Upper lobe of right lung (tissue), 1 donor: Measurements from ENCODE around the gene ALDH3A2. TPM values are rescaled to one million over a fixed set of nuclear protein-coding genes. Genes with fewer than 3 reads are reported as not detected.

Experiments used
- ATAC-seq: fragments of 200-7000 bp; cut with Tn5 transposase; one replicate; pipeline ENCODE4 v1.9.1; 2020; ENCODE audit warnings: mild to moderate bottlenecking, moderate library complexity
- DNase-seq: peaks from one replicate; pipeline ENCODE4 v3.0.0-alpha.2; 2020
- H3K27ac ChIP-seq: fragments of 200-600 bp; one replicate; pipeline ENCODE4 v1.8.0; 2022
- H3K27me3 ChIP-seq: fragments of 200-600 bp; one replicate; pipeline ENCODE4 v1.8.0; 2022; ENCODE audit warnings: mild to moderate bottlenecking
- H3K36me3 ChIP-seq: fragments of 200-600 bp; one replicate; pipeline ENCODE4 v1.8.0; 2022
- H3K4me1 ChIP-seq: fragments of 200-600 bp; one replicate; pipeline ENCODE4 v1.8.0; 2022
- H3K4me3 ChIP-seq: fragments of 200-600 bp; one replicate; pipeline ENCODE4 v1.8.0; 2022; ENCODE audit warnings: mild to moderate bottlenecking
- H3K9me3 ChIP-seq: fragments of 200-600 bp; one replicate; pipeline ENCODE4 v1.8.0; 2022
- intact Hi-C: fragments of 100-400 bp; cut with DNase I; formaldehyde crosslinking; loops from one replicate; pipeline ENCODE4 v1.11.0; 2022
- total RNA-seq: library from RNA; stranded (reverse); fragmentation: NEBNext Ultra II Directional; extraction: Animal tissue kit (Norgen Biotek cat#: 25700); gene quantifications from one replicate; pipeline ENCODE4 v1.2.1, GENCODE V29; 2021
- TF ChIP-seq, protein P1 (sequence below): fragments of 200-600 bp; IDR thresholded peaks from one replicate; pipeline ENCODE4 v1.8.0; 2022; ENCODE audit warnings: antibody characterized with exemption
- donor health status: DM: no; HTN: yes; CAD: no; lungs with severe emphysema.

Gene ALDH3A2
- total RNA-seq, 1 donor from 2014 or later: 134 TPM

DNA sequence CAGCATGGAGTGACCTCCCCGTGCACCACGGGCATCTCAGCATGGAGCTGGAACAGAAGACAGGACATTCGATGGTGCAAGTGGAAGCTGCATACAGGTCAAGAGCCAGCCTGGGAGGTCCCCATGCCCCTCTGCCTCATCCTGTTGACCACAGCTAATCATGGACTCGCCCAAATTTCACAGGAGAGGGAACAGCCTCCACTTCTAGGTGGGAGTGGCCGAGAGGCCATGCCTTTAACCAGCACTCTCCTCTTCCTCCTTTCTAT, 71.6 kb downstream of the ALDH3A2 start:
- TF ChIP-seq, protein P1, sequence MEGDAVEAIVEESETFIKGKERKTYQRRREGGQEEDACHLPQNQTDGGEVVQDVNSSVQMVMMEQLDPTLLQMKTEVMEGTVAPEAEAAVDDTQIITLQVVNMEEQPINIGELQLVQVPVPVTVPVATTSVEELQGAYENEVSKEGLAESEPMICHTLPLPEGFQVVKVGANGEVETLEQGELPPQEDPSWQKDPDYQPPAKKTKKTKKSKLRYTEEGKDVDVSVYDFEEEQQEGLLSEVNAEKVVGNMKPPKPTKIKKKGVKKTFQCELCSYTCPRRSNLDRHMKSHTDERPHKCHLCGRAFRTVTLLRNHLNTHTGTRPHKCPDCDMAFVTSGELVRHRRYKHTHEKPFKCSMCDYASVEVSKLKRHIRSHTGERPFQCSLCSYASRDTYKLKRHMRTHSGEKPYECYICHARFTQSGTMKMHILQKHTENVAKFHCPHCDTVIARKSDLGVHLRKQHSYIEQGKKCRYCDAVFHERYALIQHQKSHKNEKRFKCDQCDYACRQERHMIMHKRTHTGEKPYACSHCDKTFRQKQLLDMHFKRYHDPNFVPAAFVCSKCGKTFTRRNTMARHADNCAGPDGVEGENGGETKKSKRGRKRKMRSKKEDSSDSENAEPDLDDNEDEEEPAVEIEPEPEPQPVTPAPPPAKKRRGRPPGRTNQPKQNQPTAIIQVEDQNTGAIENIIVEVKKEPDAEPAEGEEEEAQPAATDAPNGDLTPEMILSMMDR: no peak
- peaks cover 16% of the 10 kb centered on the region for H3K4me1 ChIP-seq
- H3K27me3 ChIP-seq: no peaks in the 10 kb centered on the region
- no peak overlapping the region for H3K4me3 ChIP-seq
- intact Hi-C loops: no loop called here
- ATAC-seq (no peak), DNase-seq (peak; percentile 59)
- H3K9me3 ChIP-seq: no peaks in the 10 kb centered on the region
- H3K27ac ChIP-seq: no peak overlapping the region
- no peaks in the 10 kb centered on the region for H3K36me3 ChIP-seq

DNA sequence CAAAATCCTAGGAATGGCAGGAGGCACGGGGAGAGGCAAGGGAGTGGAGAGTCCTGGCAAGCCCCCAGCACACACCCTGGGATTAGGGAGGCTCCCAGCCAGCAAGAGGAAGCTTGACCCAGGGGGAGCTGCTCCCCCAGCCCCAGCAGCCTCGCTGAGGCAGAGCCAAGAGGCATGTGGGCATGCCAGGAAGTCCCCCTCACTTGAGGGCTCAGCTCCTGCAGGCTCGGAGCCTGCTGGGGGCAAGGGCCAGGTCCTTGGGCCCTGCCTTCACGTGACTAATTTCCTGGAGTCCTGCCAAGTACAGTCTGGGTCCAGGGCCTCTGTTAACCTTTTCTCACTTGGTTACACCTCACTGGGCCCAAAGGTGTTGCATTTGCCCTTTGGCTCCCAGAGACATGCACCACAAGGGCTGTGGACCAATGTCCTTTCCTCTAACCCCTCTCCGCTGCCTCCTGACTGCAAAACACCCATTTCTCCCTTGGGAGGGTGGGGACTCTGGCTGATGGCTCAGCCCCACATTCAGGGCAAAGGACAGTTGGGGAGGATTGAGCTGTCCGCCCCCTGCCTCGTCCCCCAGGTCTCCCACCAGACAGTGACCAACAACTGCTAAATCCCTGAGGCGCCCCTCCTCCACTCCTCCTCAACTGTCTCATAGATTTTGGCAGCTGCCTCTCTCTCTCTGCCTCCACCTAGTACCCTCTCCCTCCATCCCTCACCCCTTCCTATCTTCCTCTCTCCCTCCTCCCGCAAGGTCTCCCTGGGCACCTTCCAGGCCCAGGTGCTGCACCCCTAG, 72.3 kb downstream of the ALDH3A2 start:
- ATAC-seq: no peak
- TF ChIP-seq, protein P1: no peak
- Histone ChIP-seq H3K27me3 (no peaks in the 10 kb centered on the region), H3K36me3 (no peaks in the 10 kb centered on the region), H3K4me3 (no peak overlapping the region), H3K27ac (no peak overlapping the region), H3K4me1 (peaks cover 16% of the 10 kb centered on the region), H3K9me3 (no peaks in the 10 kb centered on the region)
- intact Hi-C loops: no loop called here
- peak; percentile 61 for DNase-seq

DNA sequence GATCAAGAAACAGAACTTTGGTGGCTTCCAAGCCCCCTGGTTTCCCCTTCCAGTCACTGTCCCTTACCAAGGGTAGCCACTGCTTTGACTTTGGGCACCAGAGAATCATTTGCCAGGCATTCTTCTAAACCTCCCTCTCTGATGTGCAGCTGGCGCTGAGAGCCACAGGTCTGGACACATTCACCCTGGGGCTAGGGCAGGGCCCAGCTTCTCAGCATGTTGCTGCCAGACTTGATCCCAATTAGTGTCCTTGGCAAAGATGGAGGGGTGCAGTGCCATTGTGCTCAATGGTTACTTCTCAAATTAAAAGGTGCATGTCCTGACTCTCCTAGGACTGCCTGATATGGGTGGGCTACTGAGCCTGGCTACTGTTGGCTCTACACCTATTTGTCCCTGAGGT, 75.4 kb downstream of the ALDH3A2 start:
- DNase-seq (no peak), ATAC-seq (no peak)
- TF ChIP-seq, protein P1: no peak
- Histone ChIP-seq H3K36me3 (no peaks in the 10 kb centered on the region), H3K4me1 (peaks cover 44% of the 10 kb centered on the region), H3K27ac (no peak overlapping the region), H3K9me3 (no peaks in the 10 kb centered on the region), H3K27me3 (no peaks in the 10 kb centered on the region), H3K4me3 (peak overlapping the region; percentile 35)
- intact Hi-C loops: no loop called here

DNA sequence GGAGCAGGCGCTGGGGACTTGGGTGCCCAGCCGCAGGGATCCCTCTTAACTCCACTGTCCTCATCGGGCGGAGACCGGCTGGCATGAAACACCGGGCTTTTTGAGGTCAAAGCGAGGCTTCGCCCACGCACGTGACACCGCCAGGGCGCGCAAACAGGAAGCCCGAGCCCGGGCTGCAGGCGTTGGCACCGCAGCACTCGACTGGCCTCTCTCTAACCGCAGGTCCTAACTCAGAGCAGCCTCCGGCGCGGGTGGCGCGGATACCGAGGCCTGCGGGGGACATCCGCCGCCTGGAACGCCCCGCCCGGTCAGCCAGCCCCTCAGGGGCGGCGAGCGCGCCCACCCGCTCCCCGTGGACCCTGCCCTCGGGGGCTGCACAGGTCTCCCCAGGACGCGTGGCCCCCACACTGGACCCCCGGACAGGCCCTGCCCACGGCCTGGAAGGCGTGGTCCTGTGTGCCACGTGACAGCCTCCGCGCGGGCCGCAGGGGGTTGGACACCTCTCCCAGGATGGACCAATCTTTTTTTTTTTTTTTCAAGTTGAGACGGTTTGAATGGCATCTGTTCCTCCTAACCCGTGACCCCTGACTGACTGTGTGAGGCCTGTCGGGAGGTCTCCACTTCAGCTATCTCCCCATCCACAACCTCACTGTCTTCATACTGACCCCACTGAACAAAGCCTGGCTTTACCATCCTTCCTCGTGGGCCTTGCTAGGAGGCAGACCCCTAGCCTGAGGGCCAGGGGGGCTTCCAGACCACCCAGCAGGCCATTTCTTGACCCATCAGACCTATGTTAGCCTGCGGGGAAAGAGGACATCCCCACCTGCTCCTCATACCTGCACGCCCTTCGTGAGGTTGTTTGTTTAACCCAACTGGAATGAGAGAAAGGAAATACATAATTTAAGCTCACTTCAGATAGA, 76.2 kb downstream of the ALDH3A2 start:
- TF ChIP-seq, protein P1: no peak
- ATAC-seq (peak; percentile 83), DNase-seq (peak; percentile 91)
- intact Hi-C loops: no loop called here
- Histone ChIP-seq H3K4me3 (peak overlapping the region; percentile 35), H3K4me1 (peaks cover 52% of the 10 kb centered on the region), H3K9me3 (no peaks in the 10 kb centered on the region), H3K36me3 (no peaks in the 10 kb centered on the region), H3K27ac (peak overlapping the region; percentile 71), H3K27me3 (no peaks in the 10 kb centered on the region)

DNA sequence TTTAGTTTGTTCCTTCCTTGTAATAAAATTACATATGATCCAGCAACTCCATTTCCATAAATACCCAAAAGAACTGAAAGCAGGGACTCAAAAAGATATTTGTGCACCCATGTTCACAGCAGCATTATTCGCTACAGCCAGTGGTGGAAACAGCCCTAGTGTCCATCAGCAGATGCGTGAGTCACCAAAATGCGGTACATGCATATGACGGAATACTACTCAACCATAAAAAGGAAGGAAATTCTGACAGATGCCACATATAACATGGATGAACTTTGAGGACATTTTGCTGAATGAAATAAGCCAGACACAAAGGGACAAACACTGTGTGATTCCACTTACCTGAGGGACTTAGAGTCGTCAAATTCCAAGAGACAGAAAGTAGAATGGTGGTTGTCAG, 76.9 kb downstream of the ALDH3A2 start:
- intact Hi-C loops: no loop called here
- DNase-seq (no peak), ATAC-seq (no peak)
- TF ChIP-seq, protein P1: no peak
- H3K27ac ChIP-seq: peak overlapping the region; percentile 71
- H3K4me1 ChIP-seq: peaks cover 50% of the 10 kb centered on the region
- no peaks in the 10 kb centered on the region for H3K9me3 ChIP-seq
- no peaks in the 10 kb centered on the region for H3K27me3 ChIP-seq
- H3K36me3 ChIP-seq: no peaks in the 10 kb centered on the region
- no peak overlapping the region for H3K4me3 ChIP-seq
